ENCODE measurements around the gene ANTXR1. TPM values are rescaled to one million over a fixed set of nuclear protein-coding genes. Genes with fewer than 3 reads are reported as not detected.
A peak's percentile ranks its signal among the peaks of the same experiment; 100 is the strongest.

The ANTXR1 gene
- total RNA-seq, 1 donor from 2014 or later = 73.4 TPM

DNA sequence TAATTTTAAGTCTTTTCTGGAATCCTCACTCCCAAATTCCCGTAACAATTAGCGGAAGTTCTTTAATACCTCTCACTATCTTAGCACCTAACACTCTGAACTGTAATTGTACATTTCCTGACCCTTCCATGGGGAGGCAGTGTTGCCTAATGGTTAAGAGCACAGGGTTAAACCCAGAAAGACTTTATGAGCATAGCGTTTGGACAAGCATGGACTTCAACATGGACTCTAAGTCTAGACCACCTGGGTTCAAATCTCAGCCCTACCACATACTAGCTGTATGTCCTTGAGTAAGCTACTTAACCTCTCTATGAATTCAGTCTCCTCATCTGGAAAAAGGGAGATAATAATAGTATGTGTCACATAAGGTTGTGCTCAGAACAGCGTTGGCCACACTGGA lies 13.0 kb downstream of the ANTXR1 start:
- Mint-ChIP-seq H3K27ac (no peak overlapping the region), H3K4me1 (ENCODE audit: low read depth) (peaks cover 2% of the 10 kb centered on the region), H3K4me3 (ENCODE audit: low read depth) (no peak overlapping the region), H3K27me3 (no peaks in the 10 kb centered on the region), H3K9me3 (ENCODE audit: low read depth) (peaks cover 8% of the 10 kb centered on the region), H3K36me3 (ENCODE audit: insufficient read depth) (peaks cover 6% of the 10 kb centered on the region)
- DNase-seq (ENCODE audit: low spot score, unreplicated experiment) = no peak
- TF ChIP-seq, protein P1, sequence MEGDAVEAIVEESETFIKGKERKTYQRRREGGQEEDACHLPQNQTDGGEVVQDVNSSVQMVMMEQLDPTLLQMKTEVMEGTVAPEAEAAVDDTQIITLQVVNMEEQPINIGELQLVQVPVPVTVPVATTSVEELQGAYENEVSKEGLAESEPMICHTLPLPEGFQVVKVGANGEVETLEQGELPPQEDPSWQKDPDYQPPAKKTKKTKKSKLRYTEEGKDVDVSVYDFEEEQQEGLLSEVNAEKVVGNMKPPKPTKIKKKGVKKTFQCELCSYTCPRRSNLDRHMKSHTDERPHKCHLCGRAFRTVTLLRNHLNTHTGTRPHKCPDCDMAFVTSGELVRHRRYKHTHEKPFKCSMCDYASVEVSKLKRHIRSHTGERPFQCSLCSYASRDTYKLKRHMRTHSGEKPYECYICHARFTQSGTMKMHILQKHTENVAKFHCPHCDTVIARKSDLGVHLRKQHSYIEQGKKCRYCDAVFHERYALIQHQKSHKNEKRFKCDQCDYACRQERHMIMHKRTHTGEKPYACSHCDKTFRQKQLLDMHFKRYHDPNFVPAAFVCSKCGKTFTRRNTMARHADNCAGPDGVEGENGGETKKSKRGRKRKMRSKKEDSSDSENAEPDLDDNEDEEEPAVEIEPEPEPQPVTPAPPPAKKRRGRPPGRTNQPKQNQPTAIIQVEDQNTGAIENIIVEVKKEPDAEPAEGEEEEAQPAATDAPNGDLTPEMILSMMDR (IDR thresholded peaks at IDR 0.05; ENCODE audit: unreplicated experiment) = peak; percentile 37

DNA sequence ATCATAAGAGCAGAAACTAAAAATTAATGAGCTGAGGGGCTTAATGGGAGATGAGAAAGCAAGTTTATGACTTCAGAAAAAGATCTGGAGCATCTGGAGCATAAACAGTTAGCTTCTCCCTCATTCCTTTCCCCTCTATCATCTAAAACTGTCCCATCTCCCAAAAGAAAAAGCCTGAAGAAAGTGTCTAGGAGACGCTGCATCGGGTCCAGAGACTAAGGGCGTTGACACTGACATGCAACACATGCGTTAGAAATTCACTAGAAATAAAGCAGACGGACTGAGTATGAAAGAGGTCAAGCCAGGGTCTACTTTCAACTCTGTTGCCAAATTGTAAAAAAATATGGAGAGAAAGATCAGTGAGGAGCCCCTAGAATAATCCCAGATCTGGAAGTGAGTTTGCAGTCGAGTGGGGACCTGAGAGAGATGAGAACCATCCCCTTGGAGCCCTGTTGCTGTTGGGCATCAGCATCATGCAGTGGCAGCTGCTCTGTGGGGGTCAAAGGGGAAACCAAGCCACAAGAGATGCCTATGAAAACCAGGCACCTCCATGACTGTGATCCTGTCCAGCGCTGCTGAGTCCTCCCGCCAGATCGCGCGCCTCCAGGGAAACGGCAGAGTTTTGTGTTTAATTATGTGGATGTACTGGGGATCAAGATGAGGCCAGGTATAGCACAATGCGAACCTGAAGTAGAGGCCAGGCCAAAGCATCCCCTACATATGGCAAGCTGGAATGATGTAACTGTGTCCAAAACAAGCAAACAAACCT lies 13.9 kb downstream of the ANTXR1 start:
- no peaks in the 10 kb centered on the region for H3K27me3 Mint-ChIP-seq
- peaks cover 8% of the 10 kb centered on the region for H3K9me3 Mint-ChIP-seq (ENCODE audit: low read depth)
- no peak for DNase-seq (ENCODE audit: low spot score, unreplicated experiment)
- peaks cover 6% of the 10 kb centered on the region for H3K36me3 Mint-ChIP-seq (ENCODE audit: insufficient read depth)
- H3K27ac Mint-ChIP-seq = no peak overlapping the region
- H3K4me1 Mint-ChIP-seq (ENCODE audit: low read depth) = peaks cover 6% of the 10 kb centered on the region
- H3K4me3 Mint-ChIP-seq (ENCODE audit: low read depth) = no peak overlapping the region
- TF ChIP-seq, protein P1 (IDR thresholded peaks at IDR 0.05; ENCODE audit: unreplicated experiment) = no peak

DNA sequence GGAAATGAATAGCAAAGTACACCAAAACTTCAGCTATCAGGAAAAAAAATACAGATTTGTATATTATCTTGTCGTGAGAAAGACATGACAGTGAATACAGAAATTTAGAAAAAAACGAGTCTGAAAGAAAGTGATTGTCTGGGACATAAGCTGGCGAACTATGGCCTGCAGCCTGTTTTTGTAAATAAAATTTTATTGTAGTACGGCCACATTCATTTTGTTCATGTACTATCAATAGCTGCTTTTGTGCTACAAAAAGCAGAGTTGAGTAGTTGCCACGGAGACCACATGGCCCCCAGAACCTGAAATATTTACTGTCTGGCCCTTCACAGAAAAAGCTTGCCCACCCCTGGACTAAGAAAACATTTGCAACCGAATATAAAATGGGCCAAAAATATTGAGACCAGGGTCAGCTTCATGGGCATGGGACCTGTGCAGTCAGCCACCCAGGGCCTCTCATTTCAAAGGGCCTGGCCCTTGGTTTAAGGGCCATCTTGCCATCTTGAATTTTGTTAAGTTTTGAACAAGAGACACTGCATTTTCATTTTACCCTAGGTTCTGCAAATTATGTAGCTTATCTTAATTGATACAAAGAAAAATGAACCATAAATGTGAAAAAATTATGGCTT lies 17.9 kb downstream of the ANTXR1 start:
- peaks cover 6% of the 10 kb centered on the region for H3K36me3 Mint-ChIP-seq (ENCODE audit: insufficient read depth)
- no peak overlapping the region for H3K27ac Mint-ChIP-seq
- no peak overlapping the region for H3K4me3 Mint-ChIP-seq (ENCODE audit: low read depth)
- TF ChIP-seq, protein P1 (IDR thresholded peaks at IDR 0.05; ENCODE audit: unreplicated experiment) = no peak
- DNase-seq (ENCODE audit: low spot score, unreplicated experiment) = no peak
- H3K4me1 Mint-ChIP-seq (ENCODE audit: low read depth) = peaks cover 7% of the 10 kb centered on the region
- H3K27me3 Mint-ChIP-seq = no peaks in the 10 kb centered on the region
- H3K9me3 Mint-ChIP-seq (ENCODE audit: low read depth) = peaks cover 8% of the 10 kb centered on the region

DNA sequence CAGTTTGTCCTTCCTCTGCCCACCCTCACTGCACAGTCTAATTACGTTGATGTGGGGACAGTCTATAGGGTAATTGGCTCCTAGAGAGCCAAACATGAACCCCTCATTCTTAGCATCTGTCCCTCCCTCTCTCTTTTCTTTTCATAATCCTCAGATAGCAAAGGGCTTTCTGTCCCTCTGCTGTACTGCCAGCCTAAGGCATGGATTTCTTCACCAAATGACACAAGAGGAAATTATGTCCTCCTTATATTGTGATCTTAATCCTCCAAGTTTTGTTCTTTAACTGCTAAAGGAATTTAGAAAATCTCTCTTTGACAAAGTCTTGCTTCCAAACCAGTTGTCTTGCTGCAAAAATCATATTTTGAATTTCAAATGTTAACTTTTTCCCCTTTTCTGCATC lies 18.5 kb downstream of the ANTXR1 start:
- no peaks in the 10 kb centered on the region for H3K27me3 Mint-ChIP-seq
- no peak for DNase-seq (ENCODE audit: low spot score, unreplicated experiment)
- H3K4me3 Mint-ChIP-seq (ENCODE audit: low read depth) = no peak overlapping the region
- peak overlapping the region; percentile 86 for H3K27ac Mint-ChIP-seq
- peaks cover 7% of the 10 kb centered on the region for H3K4me1 Mint-ChIP-seq (ENCODE audit: low read depth)
- peaks cover 6% of the 10 kb centered on the region for H3K36me3 Mint-ChIP-seq (ENCODE audit: insufficient read depth)
- TF ChIP-seq, protein P1 (IDR thresholded peaks at IDR 0.05; ENCODE audit: unreplicated experiment) = no peak
- H3K9me3 Mint-ChIP-seq (ENCODE audit: low read depth) = peaks cover 8% of the 10 kb centered on the region

DNA sequence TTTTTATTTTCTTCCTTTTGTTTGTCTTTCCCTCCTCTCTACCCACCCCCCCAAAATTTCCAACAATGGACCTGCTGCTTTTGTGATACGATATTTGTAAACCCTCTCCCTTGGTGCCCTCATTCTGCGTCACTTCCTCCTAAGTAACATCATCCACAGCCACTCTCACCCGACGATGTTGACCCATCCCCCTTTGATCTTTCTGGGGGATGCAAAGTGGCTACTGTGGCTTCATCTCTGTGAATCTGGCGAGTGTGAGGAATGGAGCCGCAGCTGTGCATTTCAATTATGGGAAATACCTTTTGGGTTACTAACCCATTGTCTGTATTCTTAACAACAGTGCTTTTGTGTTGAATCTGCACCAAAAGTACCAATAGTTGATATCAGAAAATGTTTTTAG lies 19.4 kb downstream of the ANTXR1 start:
- Mint-ChIP-seq H3K27ac (no peak overlapping the region), H3K9me3 (ENCODE audit: low read depth) (peaks cover 4% of the 10 kb centered on the region), H3K4me1 (ENCODE audit: low read depth) (peaks cover 7% of the 10 kb centered on the region), H3K27me3 (no peaks in the 10 kb centered on the region), H3K4me3 (ENCODE audit: low read depth) (no peak overlapping the region), H3K36me3 (ENCODE audit: insufficient read depth) (peaks cover 1% of the 10 kb centered on the region)
- no peak for DNase-seq (ENCODE audit: low spot score, unreplicated experiment)
- TF ChIP-seq, protein P1 (IDR thresholded peaks at IDR 0.05; ENCODE audit: unreplicated experiment) = no peak

Measured in progenitor cell of endocrine pancreas (in vitro differentiated cells).